Motor neuron (in vitro differentiated cells): ENCODE results near the gene STK40. TPM values are rescaled to one million over a fixed set of nuclear protein-coding genes. Genes with fewer than 3 reads are reported as not detected.

ENCODE experiments used
- ATAC-seq, 8 experiments: fragments of 200-7000 bp; cut with Tn5 transposase; replicated peaks in 6 of 8; 2 replicates each; pipeline ENCODE4 v1.8.0; 2021; ENCODE audit warnings: mild to moderate bottlenecking in 8 of 8, moderate library complexity in 8 of 8
- H3K27ac ChIP-seq, 2 donors: fragments of 250-450 bp; sonication (Bioruptor Pico); 2 replicates each; pipeline ENCODE4 v1.9.0; 2021; ENCODE audit warnings: antibody characterized with exemption in 2 of 2, mild to moderate bottlenecking in 2 of 2, moderate library complexity in 1 of 2
- H3K4me1 ChIP-seq, 2 donors: fragments of 250-450 bp; sonication (Bioruptor Pico); replicated peaks in 1 of 2; 2 replicates each; pipeline ENCODE4 v1.6.1; 2021; ENCODE audit warnings: antibody characterized with exemption in 2 of 2, mild to moderate bottlenecking in 2 of 2, moderate library complexity in 1 of 2
- H3K4me3 ChIP-seq, 5 donors: fragments of 250-450 bp; sonication (Bioruptor Pico); 2 replicates each; pipeline ENCODE4 v1.9.0; 2021; ENCODE audit warnings: antibody characterized with exemption in 5 of 5, mild to moderate bottlenecking in 5 of 5, moderate library complexity in 4 of 5
- WGBS, 10 experiments: fragments of 450-650 bp; shearing (Covaris generic); methylation state at CpG; one replicate each; pipeline ENCODE4 v1.0.0; 2022; 5-methylcytosine and 5-hydroxymethylcytosine counted together
- in situ Hi-C, 9 experiments: fragments of 400-800 bp; cut with MboI; loops; one replicate each; pipeline ENCODE4 v1.15.0; 2021; ENCODE audit warnings: low sequenced_read_pairs in 9 of 9, low pct_unique_long_range_greater_than_20kb in 2 of 9; ENCODE audit not compliant: unreplicated experiment in 9 of 9
- total RNA-seq, 8 experiments: library from RNA; unstranded; fragments of 300-600 nt; gene quantifications; 2 replicates each; pipeline versions ENCODE4 v1.2.3 to v1.2.4, GENCODE V29; 2022

Gene STK40
- total RNA-seq, 8 experiments from 2014 or later: 21.2 to 49.9 (median 30.9) TPM

- Histone ChIP-seq H3K4me3 (peak overlapping the region; percentile 70 to 88 (median 80)), H3K27ac (no peak overlapping the region), H3K4me1 (peaks cover 17% of the 10 kb centered on the region in 2 donors)
- ATAC-seq: no peak
- in situ Hi-C loops: no loop called here
- 64 to 100% (median 73%) methylated on average over 1 to 5 of the region's 6 CpGs; no CpG with 5 or more reads in 1 of the 10 experiments for WGBS, 10 experiments
Observed at GRCh38 chr1:36396359-36396758, 10.6 kb upstream of the STK40 start.

- no peak overlapping the region for H3K27ac ChIP-seq
- H3K4me1 ChIP-seq: peaks cover 11 to 12% of the 10 kb centered on the region in 2 donors
- 89 to 100% (median 94%) methylated on average over 1 to 15 of the region's 19 CpGs; no CpG with 5 or more reads in 2 of the 10 experiments for WGBS, 10 experiments
- H3K4me3 ChIP-seq: no peak overlapping the region
- ATAC-seq: no peak
- in situ Hi-C loops: no loop called here
Observed at GRCh38 chr1:36393686-36394085, 8.0 kb upstream of the STK40 start.

- Histone ChIP-seq H3K4me1 (peaks cover 11 to 13% of the 10 kb centered on the region in 2 donors), H3K27ac (no peak overlapping the region), H3K4me3 (no peak overlapping the region)
- in situ Hi-C loops: no loop called here
- no peak for ATAC-seq
- WGBS, 10 experiments: 89 to 100% (median 100%) methylated on average over 1 to 4 of the region's 4 CpGs; no CpG with 5 or more reads in 3 of the 10 experiments
Observed at GRCh38 chr1:36392836-36393235, 7.1 kb upstream of the STK40 start.

- peaks cover 19 to 20% of the 10 kb centered on the region in 2 donors for H3K4me1 ChIP-seq
- no peak overlapping the region for H3K4me3 ChIP-seq
- WGBS, 10 experiments: 93 to 100% (median 98%) methylated on average over 3 to 7 of the region's 8 CpGs; no CpG with 5 or more reads in 3 of the 10 experiments
- H3K27ac ChIP-seq: no peak overlapping the region
- ATAC-seq: no peak
- in situ Hi-C loops: no loop called here
Observed at GRCh38 chr1:36391271-36391670, 5.5 kb upstream of the STK40 start.

GRCh38 chr1:36390411-36390810 lies 4.7 kb upstream of the STK40 start:
- in situ Hi-C loops: no loop called here
- H3K27ac ChIP-seq: no peak overlapping the region
- H3K4me3 ChIP-seq: no peak overlapping the region
- 94 to 100% (median 100%) methylated on average over 1 to 2 of the region's 2 CpGs; no CpG with 5 or more reads in 5 of the 10 experiments for WGBS, 10 experiments
- H3K4me1 ChIP-seq: peaks cover 18% of the 10 kb centered on the region in 2 donors
- ATAC-seq: no peak

- no peak overlapping the region for H3K4me3 ChIP-seq
- ATAC-seq: no peak
- H3K4me1 ChIP-seq: peaks cover 18% of the 10 kb centered on the region in 2 donors
- no peak overlapping the region for H3K27ac ChIP-seq
- in situ Hi-C loops: no loop called here
- 86 to 100% (median 100%) methylated on average over 1 of the region's 1 CpG; no CpG with 5 or more reads in 7 of the 10 experiments for WGBS, 10 experiments
Observed at GRCh38 chr1:36389999-36390398, 4.3 kb upstream of the STK40 start.

- no peak for ATAC-seq
- Histone ChIP-seq H3K4me1 (peaks cover 21% of the 10 kb centered on the region in 2 donors), H3K4me3 (no peak overlapping the region), H3K27ac (no peak overlapping the region)
- in situ Hi-C loops: no loop called here
- 38 to 100% (median 92%) methylated on average over 1 to 2 of the region's 2 CpGs; no CpG with 5 or more reads in 3 of the 10 experiments for WGBS, 10 experiments
Observed at GRCh38 chr1:36389261-36389660, 3.5 kb upstream of the STK40 start.

GRCh38 chr1:36387141-36387949 lies 1.6 kb upstream of the STK40 start:
- WGBS, 10 experiments: 0 to 100% (median 44%) methylated on average over 1 to 9 of the region's 10 CpGs; no CpG with 5 or more reads in 1 of the 10 experiments
- in situ Hi-C loops: no loop called here
- peak in 3 of 8 experiments; percentile 0 to 1 (median 0) for ATAC-seq
- Histone ChIP-seq H3K27ac (peak overlapping the region; percentile 96 to 99), H3K4me1 (peaks cover 30 to 33% of the 10 kb centered on the region in 2 donors), H3K4me3 (peak overlapping the region; percentile 35 to 99 (median 38))

GRCh38 chr1:36386265-36387140 lies 779 bp upstream of the STK40 start:
- ATAC-seq: peak; percentile 64 to 77 (median 70)
- Histone ChIP-seq H3K27ac (peak overlapping the region; percentile 96 to 99), H3K4me3 (peak overlapping the region; percentile 35 to 99 (median 38)), H3K4me1 (peaks cover 30 to 33% of the 10 kb centered on the region in 2 donors)
- in situ Hi-C loops: no loop called here
- 0 to 31% (median 0%) methylated on average over 1 to 11 of the region's 14 CpGs; no CpG with 5 or more reads in 1 of the 10 experiments for WGBS, 10 experiments

GRCh38 chr1:36384542-36385409 lies 948 bp downstream of the STK40 start:
- H3K27ac ChIP-seq: peak overlapping the region; percentile 94 to 96
- 0 to 20% (median 1%) methylated on average over 1 to 22 of the region's 25 CpGs for WGBS, 10 experiments
- ATAC-seq: peak in 2 of 8 experiments; percentile 0 to 1
- in situ Hi-C loops: no loop called here
- peaks cover 30 to 33% of the 10 kb centered on the region in 2 donors for H3K4me1 ChIP-seq
- H3K4me3 ChIP-seq: peak overlapping the region; percentile 87 to 99 (median 92)

- no peak for ATAC-seq
- in situ Hi-C loops: no loop called here
- Histone ChIP-seq H3K4me1 (peaks cover 29 to 32% of the 10 kb centered on the region in 2 donors), H3K27ac (no peak overlapping the region), H3K4me3 (peak overlapping the region in 1 of 5 donors; percentile 3)
- WGBS, 10 experiments: 70 to 100% (median 94%) methylated on average over 2 to 4 of the region's 4 CpGs; no CpG with 5 or more reads in 4 of the 10 experiments
Observed at GRCh38 chr1:36383240-36383639, 2.5 kb downstream of the STK40 start.

GRCh38 chr1:36382669-36383068 lies 3.1 kb downstream of the STK40 start:
- WGBS, 10 experiments: 92 to 100% (median 98%) methylated on average over 2 to 4 of the region's 4 CpGs; no CpG with 5 or more reads in 4 of the 10 experiments
- in situ Hi-C loops: no loop called here

More at GRCh38 chr1:36382669-36383068, 3.1 kb downstream of the STK40 start:
- Histone ChIP-seq H3K4me1 (peaks cover 23 to 26% of the 10 kb centered on the region in 2 donors), H3K27ac (no peak overlapping the region), H3K4me3 (no peak overlapping the region)
- no peak for ATAC-seq
